GM23338 (cell line): Measurements from ENCODE around the gene ATP9A. TPM values are rescaled to one million over a fixed set of nuclear protein-coding genes. Genes with fewer than 3 reads are reported as not detected.

ENCODE experiments used
- ATAC-seq: fragments of 200-7000 bp; cut with Tn5 transposase; 3 replicates; pipeline ENCODE4 v1.9.1; 2020
- DNase-seq: peaks from one replicate; pipeline ENCODE4 v3.0.0-alpha.2; 2015; ENCODE audit warnings: low spot score
- H2AFZ ChIP-seq: fragments of 200-600 bp; sonication (generic); 2 replicates; pipeline ENCODE4 v1.8.0; 2016; ENCODE audit warnings: antibody characterized with exemption, mild to moderate bottlenecking, moderate library complexity
- H3F3A ChIP-seq: fragments of 200-600 bp; sonication (generic); replicated peaks from 2 replicates; pipeline ENCODE4 v1.8.0; 2017; ENCODE audit warnings: antibody characterized with exemption, mixed run types, low read depth
- H3K27ac ChIP-seq: fragments of 200-600 bp; sonication (generic); 2 replicates; pipeline ENCODE4 v1.6.1; 2016; ENCODE audit warnings: low read depth
- H3K27me3 ChIP-seq: fragments of 200-600 bp; sonication (generic); 2 replicates; pipeline ENCODE4 v1.8.0; 2016; ENCODE audit warnings: mild to moderate bottlenecking, mixed run types, moderate library complexity; ENCODE audit not compliant: insufficient read depth
- H3K36me3 ChIP-seq: fragments of 200-600 bp; sonication (generic); 2 replicates; pipeline ENCODE4 v1.8.0; 2016; ENCODE audit warnings: mild to moderate bottlenecking; ENCODE audit not compliant: insufficient read depth
- H3K4me1 ChIP-seq: fragments of 200-600 bp; sonication (generic); 2 replicates; pipeline ENCODE4 v1.8.0; 2016; ENCODE audit warnings: mild to moderate bottlenecking, moderate library complexity; ENCODE audit not compliant: insufficient read depth
- H3K4me2 ChIP-seq: fragments of 200-600 bp; sonication (generic); 2 replicates; pipeline ENCODE4 v1.7.1; 2017; ENCODE audit warnings: mixed run types
- H3K4me3 ChIP-seq: fragments of 200-600 bp; sonication (generic); 2 replicates; pipeline ENCODE4 v1.6.1; 2016; ENCODE audit warnings: mixed run types
- H3K79me2 ChIP-seq: fragments of 200-600 bp; sonication (generic); replicated peaks from 2 replicates; pipeline ENCODE4 v1.8.0; 2017; ENCODE audit warnings: mild to moderate bottlenecking; ENCODE audit not compliant: insufficient read depth
- H3K9me2 ChIP-seq: fragments of 200-600 bp; sonication (generic); 2 replicates; pipeline ENCODE4 v1.8.0; 2017; ENCODE audit not compliant: insufficient read depth
- H4K20me1 ChIP-seq: fragments of 200-600 bp; sonication (generic); replicated peaks from 2 replicates; pipeline ENCODE4 v1.8.0; 2017; ENCODE audit warnings: mild to moderate bottlenecking; ENCODE audit not compliant: insufficient read depth
- H3K27ac Mint-ChIP-seq: 2 replicates; pipeline ENCODE4 v1.8.0; 2020; ENCODE audit warnings: inconsistent platforms, mild to moderate bottlenecking, moderate library complexity, mixed read lengths
- H3K27me3 Mint-ChIP-seq: 3 replicates; pipeline ENCODE4 v1.8.0; 2022; ENCODE audit warnings: low read depth, mild to moderate bottlenecking, moderate library complexity, mixed read lengths, inconsistent platforms; ENCODE audit not compliant: insufficient read depth, poor library complexity
- H3K36me3 Mint-ChIP-seq: 3 replicates; pipeline ENCODE4 v1.8.0; 2021; ENCODE audit warnings: low read depth, mild to moderate bottlenecking, inconsistent platforms, moderate library complexity, mixed read lengths
- H3K4me1 Mint-ChIP-seq: 3 replicates; pipeline ENCODE4 v1.8.0; 2020; ENCODE audit warnings: mild to moderate bottlenecking, inconsistent platforms, mixed read lengths
- H3K4me3 Mint-ChIP-seq: 3 replicates; pipeline ENCODE4 v1.8.0; 2021; ENCODE audit warnings: moderate library complexity, mild to moderate bottlenecking, inconsistent platforms, mixed read lengths
- H3K9me3 Mint-ChIP-seq: 3 replicates; pipeline ENCODE4 v1.8.0; 2020; ENCODE audit warnings: moderate library complexity, mild to moderate bottlenecking, inconsistent platforms, mixed read lengths
- CREB1 ChIP-seq: fragments of 250-450 bp; sonication (Bioruptor Pico); IDR thresholded peaks from 2 replicates; pipeline ENCODE4 v1.5.0; 2020; ENCODE audit warnings: low read depth, mild to moderate bottlenecking, moderate library complexity
- EZH2 ChIP-seq: fragments of 200-600 bp; sonication (generic); IDR thresholded peaks from one replicate; pipeline ENCODE4 v1.8.0; 2017; ENCODE audit warnings: antibody characterized with exemption, mild to moderate bottlenecking, low read depth; ENCODE audit not compliant: unreplicated experiment
- JUNB ChIP-seq: IDR thresholded peaks from one replicate; pipeline ENCODE4 v1.6.1; 2016; ENCODE audit warnings: antibody characterized with exemption; ENCODE audit not compliant: unreplicated experiment
- NANOG ChIP-seq: IDR thresholded peaks from 2 replicates; pipeline ENCODE4 v1.6.1; 2016; ENCODE audit warnings: antibody characterized with exemption, borderline replicate concordance
- POLR2AphosphoS5 ChIP-seq: IDR thresholded peaks from 2 replicates; pipeline ENCODE4 v1.6.1; 2016; ENCODE audit warnings: antibody characterized with exemption, low read depth
- REST ChIP-seq: IDR thresholded peaks from one replicate; pipeline ENCODE4 v1.6.1; 2018; ENCODE audit warnings: antibody characterized with exemption; ENCODE audit not compliant: unreplicated experiment
- STAT1 ChIP-seq: IDR thresholded peaks from one replicate; pipeline ENCODE4 v1.6.1; 2016; ENCODE audit warnings: antibody characterized with exemption; ENCODE audit not compliant: unreplicated experiment
- ZNF114 ChIP-seq: fragments of 250-450 bp; sonication (Bioruptor Pico); IDR thresholded peaks from 2 replicates; pipeline ENCODE4 v1.5.0; 2020; ENCODE audit warnings: mild to moderate bottlenecking, moderate library complexity
- ZNF331 ChIP-seq: fragments of 250-450 bp; sonication (Bioruptor Pico); IDR thresholded peaks from 2 replicates; pipeline ENCODE4 v1.5.0; 2020; ENCODE audit warnings: low read depth, mild to moderate bottlenecking, moderate library complexity
- polyA plus RNA-seq: library from polyadenylated mRNA; unstranded; fragments of >200 nt; fragmentation: Nextera tagmentation; extraction: Ambion mirVana; gene quantifications from 2 replicates; pipeline ENCODE4 v1.2.1, GENCODE V29; 2016
- total RNA-seq: library from RNA; depleted of rRNA; stranded (reverse); fragments of >200 nt; shearing (Covaris generic); gene quantifications from 2 replicates; pipeline ENCODE4 v1.2.3, GENCODE V29; 2014
- TF ChIP-seq, protein P1 (sequence below), 2 experiments: fragments of 200-600 bp in 1 of 2; sonication (generic) in 1 of 2; conservative IDR thresholded peaks; 2 replicates each; pipeline versions ENCODE4 v1.5.1 to v1.6.1; 2016 to 2017; ENCODE audit warnings: antibody characterized with exemption in 2 of 2, low read depth in 2 of 2, mild to moderate bottlenecking in 2 of 2, moderate library complexity in 1 of 2
- TF ChIP-seq, protein P2 (sequence below): fragments of 250-450 bp; sonication (Bioruptor Pico); IDR thresholded peaks from 2 replicates; pipeline ENCODE4 v1.5.0; 2020; ENCODE audit warnings: mild to moderate bottlenecking, moderate library complexity

Gene ATP9A
- total and polyA plus RNA-seq, 2 experiments from 2014 or later: 0.94 to 5.9 TPM

GRCh38 chr20:51654495-51654894 lies 113.7 kb downstream of the ATP9A start (continued):
- TF ChIP-seq, protein P1, sequence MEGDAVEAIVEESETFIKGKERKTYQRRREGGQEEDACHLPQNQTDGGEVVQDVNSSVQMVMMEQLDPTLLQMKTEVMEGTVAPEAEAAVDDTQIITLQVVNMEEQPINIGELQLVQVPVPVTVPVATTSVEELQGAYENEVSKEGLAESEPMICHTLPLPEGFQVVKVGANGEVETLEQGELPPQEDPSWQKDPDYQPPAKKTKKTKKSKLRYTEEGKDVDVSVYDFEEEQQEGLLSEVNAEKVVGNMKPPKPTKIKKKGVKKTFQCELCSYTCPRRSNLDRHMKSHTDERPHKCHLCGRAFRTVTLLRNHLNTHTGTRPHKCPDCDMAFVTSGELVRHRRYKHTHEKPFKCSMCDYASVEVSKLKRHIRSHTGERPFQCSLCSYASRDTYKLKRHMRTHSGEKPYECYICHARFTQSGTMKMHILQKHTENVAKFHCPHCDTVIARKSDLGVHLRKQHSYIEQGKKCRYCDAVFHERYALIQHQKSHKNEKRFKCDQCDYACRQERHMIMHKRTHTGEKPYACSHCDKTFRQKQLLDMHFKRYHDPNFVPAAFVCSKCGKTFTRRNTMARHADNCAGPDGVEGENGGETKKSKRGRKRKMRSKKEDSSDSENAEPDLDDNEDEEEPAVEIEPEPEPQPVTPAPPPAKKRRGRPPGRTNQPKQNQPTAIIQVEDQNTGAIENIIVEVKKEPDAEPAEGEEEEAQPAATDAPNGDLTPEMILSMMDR (conservative IDR thresholded peaks at IDR 0.05; ENCODE audit: low read depth in 2 of 2): no peak

- Histone ChIP-seq H3K27me3 (no peaks in the 10 kb centered on the region), H4K20me1 (no peaks in the 10 kb centered on the region), H3K4me1 (no peaks in the 10 kb centered on the region), H3K9me2 (no peaks in the 10 kb centered on the region), H3K4me3 (no peak overlapping the region), H3K79me2 (no peaks in the 10 kb centered on the region), H3F3A (peaks cover 4% of the 10 kb centered on the region; the same call in 1 of the 2 replicates), H3K4me2 (no peak overlapping the region), H3K27ac (no peak overlapping the region), H3K36me3 (peaks cover 3% of the 10 kb centered on the region; the same call in 1 of the 2 replicates), H2AFZ (no peak overlapping the region)
- Mint-ChIP-seq H3K27ac (no peak overlapping the region), H3K4me3 (no peak overlapping the region), H3K36me3 (peaks cover 4% of the 10 kb centered on the region; the same call in 1 of the 3 replicates), H3K4me1 (peaks cover 3% of the 10 kb centered on the region; the same call in 2 of the 3 replicates), H3K9me3 (no peaks in the 10 kb centered on the region), H3K27me3 (peaks cover 5% of the 10 kb centered on the region)
- ATAC-seq: no peak
- no peak for DNase-seq
- TF ChIP-seq ZNF331 (CRISPR knock-in tag) (no peak), ZNF114 (no peak), REST (no peak), NANOG (no peak), STAT1 (no peak), EZH2 (no peak), JUNB (no peak), POLR2AphosphoS5 (no peak), CREB1 (CRISPR knock-in tag) (no peak)
- TF ChIP-seq, protein P1 (conservative IDR thresholded peaks at IDR 0.05; ENCODE audit: low read depth in 2 of 2): no peak
- TF ChIP-seq, protein P2, sequence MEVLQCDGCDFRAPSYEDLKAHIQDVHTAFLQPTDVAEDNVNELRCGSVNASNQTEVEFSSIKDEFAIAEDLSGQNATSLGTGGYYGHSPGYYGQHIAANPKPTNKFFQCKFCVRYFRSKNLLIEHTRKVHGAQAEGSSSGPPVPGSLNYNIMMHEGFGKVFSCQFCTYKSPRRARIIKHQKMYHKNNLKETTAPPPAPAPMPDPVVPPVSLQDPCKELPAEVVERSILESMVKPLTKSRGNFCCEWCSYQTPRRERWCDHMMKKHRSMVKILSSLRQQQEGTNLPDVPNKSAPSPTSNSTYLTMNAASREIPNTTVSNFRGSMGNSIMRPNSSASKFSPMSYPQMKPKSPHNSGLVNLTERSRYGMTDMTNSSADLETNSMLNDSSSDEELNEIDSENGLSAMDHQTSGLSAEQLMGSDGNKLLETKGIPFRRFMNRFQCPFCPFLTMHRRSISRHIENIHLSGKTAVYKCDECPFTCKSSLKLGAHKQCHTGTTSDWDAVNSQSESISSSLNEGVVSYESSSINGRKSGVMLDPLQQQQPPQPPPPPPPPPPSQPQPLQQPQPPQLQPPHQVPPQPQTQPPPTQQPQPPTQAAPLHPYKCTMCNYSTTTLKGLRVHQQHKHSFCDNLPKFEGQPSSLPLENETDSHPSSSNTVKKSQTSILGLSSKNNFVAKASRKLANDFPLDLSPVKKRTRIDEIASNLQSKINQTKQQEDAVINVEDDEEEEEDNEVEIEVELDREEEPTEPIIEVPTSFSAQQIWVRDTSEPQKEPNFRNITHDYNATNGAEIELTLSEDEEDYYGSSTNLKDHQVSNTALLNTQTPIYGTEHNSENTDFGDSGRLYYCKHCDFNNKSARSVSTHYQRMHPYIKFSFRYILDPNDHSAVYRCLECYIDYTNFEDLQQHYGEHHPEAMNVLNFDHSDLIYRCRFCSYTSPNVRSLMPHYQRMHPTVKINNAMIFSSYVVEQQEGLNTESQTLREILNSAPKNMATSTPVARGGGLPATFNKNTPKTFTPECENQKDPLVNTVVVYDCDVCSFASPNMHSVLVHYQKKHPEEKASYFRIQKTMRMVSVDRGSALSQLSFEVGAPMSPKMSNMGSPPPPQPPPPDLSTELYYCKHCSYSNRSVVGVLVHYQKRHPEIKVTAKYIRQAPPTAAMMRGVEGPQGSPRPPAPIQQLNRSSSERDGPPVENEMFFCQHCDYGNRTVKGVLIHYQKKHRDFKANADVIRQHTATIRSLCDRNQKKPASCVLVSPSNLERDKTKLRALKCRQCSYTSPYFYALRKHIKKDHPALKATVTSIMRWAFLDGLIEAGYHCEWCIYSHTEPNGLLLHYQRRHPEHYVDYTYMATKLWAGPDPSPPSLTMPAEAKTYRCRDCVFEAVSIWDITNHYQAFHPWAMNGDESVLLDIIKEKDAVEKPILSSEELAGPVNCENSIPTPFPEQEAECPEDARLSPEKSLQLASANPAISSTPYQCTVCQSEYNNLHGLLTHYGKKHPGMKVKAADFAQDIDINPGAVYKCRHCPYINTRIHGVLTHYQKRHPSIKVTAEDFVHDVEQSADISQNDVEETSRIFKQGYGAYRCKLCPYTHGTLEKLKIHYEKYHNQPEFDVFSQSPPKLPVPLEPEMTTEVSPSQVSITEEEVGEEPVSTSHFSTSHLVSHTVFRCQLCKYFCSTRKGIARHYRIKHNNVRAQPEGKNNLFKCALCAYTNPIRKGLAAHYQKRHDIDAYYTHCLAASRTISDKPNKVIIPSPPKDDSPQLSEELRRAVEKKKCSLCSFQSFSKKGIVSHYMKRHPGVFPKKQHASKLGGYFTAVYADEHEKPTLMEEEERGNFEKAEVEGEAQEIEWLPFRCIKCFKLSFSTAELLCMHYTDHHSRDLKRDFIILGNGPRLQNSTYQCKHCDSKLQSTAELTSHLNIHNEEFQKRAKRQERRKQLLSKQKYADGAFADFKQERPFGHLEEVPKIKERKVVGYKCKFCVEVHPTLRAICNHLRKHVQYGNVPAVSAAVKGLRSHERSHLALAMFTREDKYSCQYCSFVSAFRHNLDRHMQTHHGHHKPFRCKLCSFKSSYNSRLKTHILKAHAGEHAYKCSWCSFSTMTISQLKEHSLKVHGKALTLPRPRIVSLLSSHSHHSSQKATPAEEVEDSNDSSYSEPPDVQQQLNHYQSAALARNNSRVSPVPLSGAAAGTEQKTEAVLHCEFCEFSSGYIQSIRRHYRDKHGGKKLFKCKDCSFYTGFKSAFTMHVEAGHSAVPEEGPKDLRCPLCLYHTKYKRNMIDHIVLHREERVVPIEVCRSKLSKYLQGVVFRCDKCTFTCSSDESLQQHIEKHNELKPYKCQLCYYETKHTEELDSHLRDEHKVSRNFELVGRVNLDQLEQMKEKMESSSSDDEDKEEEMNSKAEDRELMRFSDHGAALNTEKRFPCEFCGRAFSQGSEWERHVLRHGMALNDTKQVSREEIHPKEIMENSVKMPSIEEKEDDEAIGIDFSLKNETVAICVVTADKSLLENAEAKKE (CRISPR knock-in tag): no peak
Measured at GRCh38 chr20:51654060-51654459, 114.1 kb downstream of the ATP9A start.
